Esophagus muscularis mucosa (tissue), 4 donors: ENCODE measurements around the gene NR5A2.

Experiments
- CTCF ChIP-seq, 3 experiments: fragments of 200-600 bp in 2 of 3; fragments of 450-650 bp in 1 of 3; sonication (generic) in 2 of 3; IDR thresholded peaks; one replicate each; pipeline ENCODE4 v1.5.1; 2017 to 2019; ENCODE audit warnings: antibody characterized with exemption in 3 of 3, mild to moderate bottlenecking in 2 of 3, moderate library complexity in 1 of 3
- EP300 ChIP-seq: sonication (generic); formaldehyde crosslinking; IDR thresholded peaks from one replicate; pipeline ENCODE4 v1.6.1; 2017; ENCODE audit warnings: antibody characterized with exemption
- POLR2A ChIP-seq: fragments of 450-650 bp; IDR thresholded peaks from one replicate; pipeline ENCODE4 v1.6.1; 2017; ENCODE audit warnings: antibody characterized with exemption, moderate library complexity, mild to moderate bottlenecking, low read depth
- POLR2AphosphoS5 ChIP-seq, 2 donors: sonication (generic); formaldehyde crosslinking; IDR thresholded peaks; one replicate each; pipeline ENCODE4 v1.6.1; 2017; ENCODE audit warnings: antibody characterized with exemption in 2 of 2

- TF ChIP-seq CTCF (IDR thresholded peaks at IDR 0.05) (no peak), EP300 (no peak), POLR2A (no peak), POLR2AphosphoS5 (IDR thresholded peaks at IDR 0.05) (no peak)
Measured at GRCh38 chr1:200006711-200007110, 20.8 kb upstream of the NR5A2 start.
